Stimulated activated CD8-positive, alpha-beta memory T cell treated with anti-CD3 and anti-CD28 coated beads, Interleukin-12 subunit alpha, Interleukin-12 subunit beta, amount 100 ng/mL, for 24 hours (primary cell): ENCODE results near the gene CCDC24.

Experiments used
- DNase-seq: peaks from one replicate; pipeline ENCODE4 v3.0.0-alpha.2; 2020; ENCODE audit errors: extremely low read depth

The CCDC24 gene

DNA sequence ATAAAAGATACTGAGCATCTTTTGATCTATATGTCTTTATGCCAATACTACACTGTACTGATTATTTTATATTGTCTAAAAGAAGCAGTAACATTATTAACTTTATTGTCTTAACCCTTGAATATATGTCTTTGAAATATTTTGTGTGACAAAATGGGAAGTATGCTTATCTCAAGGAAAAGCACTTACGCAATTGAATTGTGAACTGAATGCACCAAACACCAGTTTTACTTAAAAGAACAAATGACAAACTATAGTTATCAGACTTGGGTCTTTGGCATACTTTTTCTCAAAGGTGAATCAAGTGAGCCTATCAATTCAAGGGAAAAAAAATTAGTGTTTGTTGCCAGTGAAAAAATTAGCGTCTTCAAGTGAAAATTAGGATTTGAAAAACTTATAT lies 49.0 kb downstream of the CCDC24 start:
- no peak for DNase-seq

DNA sequence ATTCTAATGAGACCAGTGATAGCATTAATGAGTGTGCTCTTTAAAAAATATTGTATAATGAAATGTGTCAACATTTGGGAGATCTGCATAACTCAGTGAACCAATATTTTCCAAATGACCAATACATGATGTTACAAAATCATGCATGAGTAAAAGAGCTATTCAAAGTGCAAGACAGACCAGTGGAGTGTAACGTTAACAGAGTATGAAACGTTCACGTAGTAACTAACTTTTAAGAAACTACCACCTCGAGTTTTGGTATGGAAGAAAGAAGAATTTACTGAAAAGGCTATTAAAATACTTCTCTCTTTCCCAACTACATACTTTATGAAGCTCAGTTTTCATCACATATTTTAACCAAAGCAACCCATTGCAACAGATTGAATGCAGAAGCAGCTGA lies 49.4 kb downstream of the CCDC24 start:
- no peak for DNase-seq

DNA sequence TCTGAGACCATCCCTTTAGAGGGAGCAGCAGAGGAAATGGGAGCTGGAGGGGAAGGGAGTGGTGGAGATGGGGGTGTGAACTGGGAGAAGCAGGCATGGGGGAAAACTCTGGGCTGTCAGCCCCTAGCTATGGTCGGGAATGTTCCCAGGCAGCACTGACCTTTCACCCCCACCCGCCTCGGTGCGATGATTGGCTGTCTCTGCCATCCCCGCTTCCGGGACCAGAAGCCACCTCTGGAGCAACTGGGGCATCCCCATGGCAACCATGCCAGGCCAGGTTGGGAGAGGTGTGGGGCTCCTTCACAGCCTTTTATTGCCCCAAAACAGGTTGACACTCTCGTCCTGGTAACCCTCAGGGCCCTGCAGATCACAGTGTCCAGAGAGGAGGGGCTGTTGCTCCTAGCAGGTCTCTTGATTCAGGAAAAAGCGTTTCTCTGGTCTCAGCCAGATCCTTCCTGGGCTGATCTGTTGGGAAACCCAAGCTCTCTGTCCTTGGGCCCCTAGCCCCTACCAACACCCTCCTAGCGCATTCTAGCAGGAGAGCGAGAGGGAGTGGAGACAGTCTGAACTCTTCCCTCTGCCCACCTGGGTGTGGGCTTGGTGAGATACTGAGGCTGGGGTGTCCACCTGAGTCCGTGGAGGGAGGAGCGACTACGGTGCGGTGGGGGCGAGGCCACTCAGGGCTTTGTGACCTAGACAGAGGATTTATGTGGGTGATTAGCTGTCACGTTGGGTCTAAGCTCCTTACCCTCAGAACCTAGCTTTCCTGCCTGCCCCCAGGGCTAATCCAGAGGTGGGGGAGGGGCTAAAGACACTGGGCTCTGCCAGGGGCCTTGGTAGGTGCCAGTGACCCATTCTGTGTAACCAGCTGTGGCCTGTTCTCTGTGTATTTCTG lies 52.0 kb downstream of the CCDC24 start:
- DNase-seq: no peak

DNA sequence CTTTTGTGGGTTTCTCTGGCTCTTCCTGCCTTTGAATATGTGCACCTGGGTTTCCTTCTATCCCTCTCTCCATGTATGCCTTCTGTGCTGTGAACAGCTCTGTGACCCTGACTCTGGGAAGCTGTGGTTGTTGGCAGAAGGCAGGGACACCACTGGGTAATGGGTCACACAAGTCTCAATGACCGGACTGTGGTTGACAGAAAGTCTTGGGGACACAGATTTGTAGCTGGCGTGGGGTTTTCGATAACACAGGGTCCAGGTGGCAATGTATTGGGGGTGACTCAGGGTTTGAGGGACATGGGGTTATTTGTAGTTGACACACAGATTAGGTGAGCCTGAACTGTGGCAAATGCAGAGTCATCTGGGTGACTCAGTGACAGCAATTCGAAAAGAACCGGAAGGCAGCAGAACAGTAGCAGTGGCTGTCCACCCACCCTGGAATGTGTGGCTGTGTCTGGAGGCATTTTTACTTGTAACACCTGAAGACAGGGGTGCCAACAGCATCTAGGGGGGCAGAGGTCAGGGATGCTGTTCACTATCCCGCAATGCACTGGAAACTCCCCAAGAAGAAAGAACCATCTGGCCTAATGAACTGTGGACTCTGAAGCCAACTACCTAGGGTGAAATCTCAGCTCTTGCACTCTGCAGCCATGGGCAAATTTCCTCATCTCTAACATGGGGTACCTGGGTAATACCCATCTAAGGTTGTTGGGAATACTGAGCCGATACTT lies 52.8 kb downstream of the CCDC24 start:
- no peak for DNase-seq

DNA sequence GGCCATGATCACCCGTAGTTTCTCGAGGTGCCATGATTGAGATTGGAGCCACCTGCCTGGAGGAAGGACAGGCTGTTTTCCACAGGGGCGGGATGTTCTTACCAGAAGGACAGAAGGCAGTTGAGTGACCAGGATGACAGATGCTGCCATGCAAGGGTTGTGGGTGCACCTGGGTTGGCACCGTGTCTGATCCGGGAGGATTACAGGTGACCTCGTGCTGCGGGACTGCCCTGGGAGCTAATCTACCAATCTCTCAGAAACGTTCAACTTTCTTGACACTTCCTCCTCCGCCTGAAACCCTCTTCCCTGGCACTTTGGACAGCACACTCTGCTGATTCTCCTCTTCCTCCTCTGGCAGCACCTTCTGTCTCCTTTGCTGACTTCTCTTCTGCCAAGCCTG lies 53.7 kb downstream of the CCDC24 start:
- no peak for DNase-seq
